Body of pancreas (tissue), 4 donors: ENCODE results near the gene CELF1. TPM values are rescaled to one million over a fixed set of nuclear protein-coding genes. Genes with fewer than 3 reads are reported as not detected.

Experiments used
- ATAC-seq: fragments of 150-250 bp; one replicate; pipeline ENCODE4 v1.9.1; 2016
- DNase-seq, 4 donors: peaks; one replicate each; pipeline ENCODE4 v3.0.0-alpha.2; 2019
- H3K27ac ChIP-seq, 4 donors: fragments of 200-600 bp; sonication (generic); 1 replicate in 3 of 4; 2 replicates in 1 of 4; pipeline versions ENCODE4 v1.5.1 to v1.6.1; 2016 to 2019; ENCODE audit warnings: mild to moderate bottlenecking in 1 of 4, mixed read lengths in 1 of 4, moderate library complexity in 1 of 4
- H3K27me3 ChIP-seq, 2 donors: fragments of 200-600 bp; sonication (generic); one replicate each; pipeline ENCODE4 v1.6.0; 2016; ENCODE audit warnings: mild to moderate bottlenecking in 1 of 2
- H3K36me3 ChIP-seq, 2 donors: fragments of 200-600 bp; sonication (generic); replicated peaks in 1 of 2; 2 replicates each; pipeline ENCODE4 v1.5.1; 2016; ENCODE audit warnings: low read depth in 2 of 2; ENCODE audit not compliant: insufficient read depth in 1 of 2
- H3K4me1 ChIP-seq: fragments of 200-600 bp; sonication (generic); one replicate; pipeline ENCODE4 v1.6.0; 2016
- H3K4me3 ChIP-seq, 2 donors: fragments of 200-600 bp; sonication (generic); 1 replicate in 1 of 2; 2 replicates in 1 of 2; pipeline ENCODE4 v1.5.1; 2016 to 2019
- H3K9me3 ChIP-seq, 3 donors: fragments of 200-600 bp; sonication (generic); 1 replicate in 2 of 3; 2 replicates in 1 of 3; pipeline ENCODE4 v1.5.1; 2016
- CTCF ChIP-seq, 7 experiments: fragments of 450-650 bp in 4 of 7; fragments of 200-600 bp in 3 of 7; sonication (generic) in 3 of 7; IDR thresholded peaks; one replicate each; pipeline ENCODE4 v1.5.1; 2016 to 2019; ENCODE audit warnings: antibody characterized with exemption in 7 of 7
- POLR2A ChIP-seq, 3 donors: fragments of 450-650 bp; IDR thresholded peaks; one replicate each; pipeline ENCODE4 v1.6.1; 2016; ENCODE audit warnings: antibody characterized with exemption in 3 of 3, mild to moderate bottlenecking in 2 of 3
- WGBS, 2 donors: methylation state at CpG; one replicate each; pipeline ENCODE4 v1.1.5; 2017; 5-methylcytosine and 5-hydroxymethylcytosine counted together
- intact Hi-C: fragments of 100-400 bp; cut with DNase I; formaldehyde crosslinking; loops from one replicate; pipeline ENCODE4 v1.15.1; 2023
- total RNA-seq, 2 donors: library from RNA; depleted of rRNA; stranded (reverse); fragments of >200 nt; gene quantifications; one replicate each; pipeline ENCODE4 v1.1.0, GENCODE V29; 2016

CELF1 gene
- total RNA-seq, 2 donors from 2014 or later: 56.0 to 86.0 TPM

- TF ChIP-seq POLR2A (IDR thresholded peaks at IDR 0.05) (peak; percentile 27 to 78 (median 76)), CTCF (IDR thresholded peaks at IDR 0.05) (peak in 1 of 7 experiments; percentile 1)
- Histone ChIP-seq H3K4me1 (peaks cover 13% of the 10 kb centered on the region), H3K9me3 (no peaks in the 10 kb centered on the region), H3K4me3 (peak within 1 kb of the TSS; percentile 90 to 93), H3K36me3 (peaks cover 4 to 16% of the 10 kb centered on the region in 2 donors), H3K27me3 (no peaks in the 10 kb centered on the region), H3K27ac (peak within 1 kb of the TSS; percentile 87 to 91 (median 88))
- intact Hi-C loops: no loop called here
- ATAC-seq: peak; percentile 98
- DNase-seq: peak; percentile 98 to 99 (median 99)
- WGBS, 2 donors: 0% methylated on average over 39 to 62 of the region's 62 CpGs
Observed at GRCh38 chr11:47426062-47426956, 126.6 kb downstream of the CELF1 start, which contains the start of gene PSMC3. Gene PSMC3, minus strand, starts transcription at chr11:47426439. Its CDS starts 160 bp downstream, at chr11:47426279.

DNA sequence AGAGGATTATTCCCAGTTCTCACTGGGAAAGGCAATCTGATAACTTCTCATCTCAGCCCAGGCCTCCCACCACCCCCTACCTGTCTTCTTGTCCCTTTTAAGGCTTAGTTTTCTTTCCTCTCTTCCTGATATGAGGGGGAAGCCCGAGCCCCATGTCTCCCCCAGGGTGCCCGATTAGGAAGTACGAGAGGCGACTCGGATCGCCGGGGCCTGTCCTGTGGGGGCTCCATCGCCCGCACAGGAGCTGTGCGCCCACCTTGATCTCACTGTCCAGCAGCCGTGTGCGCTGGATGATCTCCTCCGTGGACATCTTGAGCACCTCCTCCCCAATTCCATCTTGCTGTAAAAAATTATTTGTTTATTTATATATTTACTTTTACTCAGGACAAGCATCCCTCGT is 127.3 kb downstream of the CELF1 start:
- WGBS, 2 donors: 0 to 1% methylated on average over 14 of the region's 14 CpGs
- no peak for DNase-seq
- H3K9me3 ChIP-seq: no peaks in the 10 kb centered on the region
- no peak for ATAC-seq
- peaks cover 5 to 18% of the 10 kb centered on the region in 2 donors for H3K36me3 ChIP-seq
- peak overlapping the region; percentile 87 to 91 (median 88) for H3K27ac ChIP-seq
- peaks cover 13% of the 10 kb centered on the region for H3K4me1 ChIP-seq
- peak overlapping the region; percentile 90 to 93 for H3K4me3 ChIP-seq
- no peaks in the 10 kb centered on the region for H3K27me3 ChIP-seq
- TF ChIP-seq POLR2A (IDR thresholded peaks at IDR 0.05) (no peak), CTCF (IDR thresholded peaks at IDR 0.05) (no peak)
- intact Hi-C loops: no loop called here

GRCh38 chr11:47418454-47419259 is 134.3 kb downstream of the CELF1 start:
- H3K9me3 ChIP-seq: no peaks in the 10 kb centered on the region
- H3K27me3 ChIP-seq: no peaks in the 10 kb centered on the region
- peaks cover 20 to 31% of the 10 kb centered on the region in 2 donors for H3K36me3 ChIP-seq
- intact Hi-C loops: no loop called here
- peaks cover 14% of the 10 kb centered on the region for H3K4me1 ChIP-seq
- 84 to 86% methylated on average over 10 to 23 of the region's 23 CpGs for WGBS, 2 donors
- no peak overlapping the region for H3K4me3 ChIP-seq
- no peak overlapping the region for H3K27ac ChIP-seq
- TF ChIP-seq CTCF (IDR thresholded peaks at IDR 0.05) (no peak), POLR2A (IDR thresholded peaks at IDR 0.05) (no peak)
- DNase-seq: no peak
- no peak for ATAC-seq

DNA sequence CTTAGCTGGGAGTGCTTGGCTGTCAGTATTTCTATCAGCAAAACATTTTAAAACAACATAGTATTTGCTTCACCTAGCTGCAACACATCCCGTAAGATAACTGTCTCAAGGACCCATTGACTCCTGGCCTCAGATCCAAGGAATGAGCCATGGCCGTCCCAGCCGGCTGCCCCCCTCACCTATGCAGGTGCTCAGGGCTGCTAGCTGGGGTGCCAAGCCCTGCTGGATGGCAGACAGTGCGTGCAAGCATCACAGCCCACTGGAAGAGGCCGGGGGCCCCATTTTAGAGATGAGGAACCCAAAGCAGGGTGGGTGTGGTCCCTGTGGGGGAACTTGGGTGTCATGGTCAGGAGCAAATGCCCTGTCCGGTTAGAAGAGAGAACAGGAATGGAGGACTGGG is 135.2 kb downstream of the CELF1 start:
- H3K27ac ChIP-seq: no peak overlapping the region
- H3K9me3 ChIP-seq: no peaks in the 10 kb centered on the region
- TF ChIP-seq POLR2A (IDR thresholded peaks at IDR 0.05): no peak
- TF ChIP-seq CTCF (IDR thresholded peaks at IDR 0.05): no peak
- WGBS, 2 donors: 80 to 92% methylated on average over 4 to 6 of the region's 6 CpGs
- intact Hi-C loops: no loop called here
- DNase-seq: no peak
- peaks cover 14% of the 10 kb centered on the region for H3K4me1 ChIP-seq
- no peak for ATAC-seq
- no peak overlapping the region for H3K4me3 ChIP-seq
- H3K36me3 ChIP-seq: peaks cover 19 to 27% of the 10 kb centered on the region in 2 donors
- no peaks in the 10 kb centered on the region for H3K27me3 ChIP-seq
